Neural progenitor cell (in vitro differentiated cells): ENCODE measurements around the gene ADCY9.

Experiments
- CTCF ChIP-seq: fragments of 200-600 bp; sonication (generic); IDR thresholded peaks from 2 replicates; pipeline ENCODE4 v1.5.1; 2017; ENCODE audit warnings: antibody characterized with exemption, mild to moderate bottlenecking
- EZH2 ChIP-seq: fragments of 200-600 bp; sonication (generic); IDR thresholded peaks from 2 replicates; pipeline ENCODE4 v1.6.1; 2017; ENCODE audit warnings: antibody characterized with exemption, mild to moderate bottlenecking, moderate library complexity

DNA sequence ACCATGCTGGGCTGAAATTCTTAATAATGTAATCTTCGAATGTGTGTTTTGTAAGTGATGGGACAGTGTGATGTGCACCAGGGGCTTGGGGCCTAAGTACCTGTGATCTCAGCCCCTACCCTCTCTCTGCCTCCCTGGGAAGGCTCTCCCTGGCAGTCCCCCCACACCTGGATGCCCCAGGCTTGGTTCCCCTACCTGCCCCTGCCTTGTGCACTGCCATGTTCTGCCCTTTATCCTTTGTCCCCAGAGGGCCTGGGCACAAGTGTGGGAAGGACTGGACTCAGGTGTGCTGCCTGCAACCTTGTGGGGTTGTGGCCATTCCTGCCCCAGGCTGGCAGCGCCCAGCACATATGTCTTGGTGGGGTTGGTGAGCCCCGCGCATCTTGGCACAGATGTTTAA lies 180.3 kb downstream of the ADCY9 start:
- no peak for TF ChIP-seq EZH2
- TF ChIP-seq CTCF = no peak
